ENCODE data around the gene PAPOLA. TPM values are rescaled to one million over a fixed set of nuclear protein-coding genes. Genes with fewer than 3 reads are reported as not detected.
"Not testable (repeated sequence)": the region's sequence is repeated elsewhere in the genome, so short reads cannot be mapped to it uniquely, and the experiment has no call there.

PAPOLA gene
- total RNA-seq, 1 donor from 2014 or later = 132 TPM

GRCh38 chr14:96497087-96497486 lies 5.1 kb upstream of the PAPOLA start:
- DNase-seq = no peak
- no peak for ATAC-seq (ENCODE audit: poor library complexity)
- intact Hi-C loops (cut with DNase I) = no loop called here

- intact Hi-C loops (cut with DNase I) = no loop called here
- ATAC-seq (ENCODE audit: poor library complexity) = no peak
These were observed 4.6 kb upstream of the PAPOLA start for GRCh38 chr14:96497586-96497985.

GRCh38 chr14:96501217-96501739 lies 904 bp upstream of the PAPOLA start:
- intact Hi-C loops (cut with DNase I) = no loop called here
- ATAC-seq (ENCODE audit: poor library complexity) (no peak), DNase-seq (no peak)

More at GRCh38 chr14:96497586-96497985, 4.6 kb upstream of the PAPOLA start:
- no peak for DNase-seq

- intact Hi-C loops (cut with DNase I) = no loop called here
- ATAC-seq (ENCODE audit: poor library complexity) = peak; percentile 56
- peak; percentile 77 for DNase-seq
These were observed 581 bp downstream of the PAPOLA start for GRCh38 chr14:96502621-96503305.

- DNase-seq = no peak
- ATAC-seq (ENCODE audit: poor library complexity) = no peak
- intact Hi-C loops (cut with DNase I) = no loop called here
These were observed 1.1 kb downstream of the PAPOLA start for GRCh38 chr14:96503306-96503679.

- intact Hi-C loops (cut with DNase I); DNase-seq; ATAC-seq (ENCODE audit: poor library complexity): not testable (repeated sequence)
These were observed 2.2 kb downstream of the PAPOLA start for GRCh38 chr14:96504353-96504752.

GRCh38 chr14:96507723-96508122 lies 5.5 kb downstream of the PAPOLA start:
- no peak for DNase-seq
- no peak for ATAC-seq (ENCODE audit: poor library complexity)
- intact Hi-C loops (cut with DNase I) = no loop called here

- no peak for DNase-seq
- ATAC-seq (ENCODE audit: poor library complexity) = peak; percentile 7
- intact Hi-C loops (cut with DNase I) = no loop called here
These were observed 6.7 kb downstream of the PAPOLA start for GRCh38 chr14:96508900-96509299.

- ATAC-seq (ENCODE audit: poor library complexity) (no peak), DNase-seq (no peak)
- intact Hi-C loops (cut with DNase I) = no loop called here
These were observed 7.4 kb downstream of the PAPOLA start for GRCh38 chr14:96509457-96510090.

GRCh38 chr14:96511146-96511545 lies 9.0 kb downstream of the PAPOLA start:
- ATAC-seq (ENCODE audit: poor library complexity) (no peak), DNase-seq (no peak)
- intact Hi-C loops (cut with DNase I) = no loop called here

GRCh38 chr14:96511667-96512066 lies 9.5 kb downstream of the PAPOLA start:
- intact Hi-C loops (cut with DNase I) = no loop called here
- ATAC-seq (ENCODE audit: poor library complexity) (no peak), DNase-seq (no peak)

- ATAC-seq (ENCODE audit: poor library complexity) = no peak
- no peak for DNase-seq
- intact Hi-C loops (cut with DNase I) = no loop called here
These were observed 9.9 kb downstream of the PAPOLA start for GRCh38 chr14:96512122-96512521.

GRCh38 chr14:96512602-96513397 lies 10.6 kb downstream of the PAPOLA start:
- no peak for ATAC-seq (ENCODE audit: poor library complexity)
- intact Hi-C loops (cut with DNase I) = no loop called here

GRCh38 chr14:96514694-96515093 lies 12.5 kb downstream of the PAPOLA start:
- intact Hi-C loops (cut with DNase I) = no loop called here
- ATAC-seq (ENCODE audit: poor library complexity) (no peak), DNase-seq (no peak)

More at GRCh38 chr14:96512602-96513397, 10.6 kb downstream of the PAPOLA start:
- no peak for DNase-seq

GRCh38 chr14:96515731-96516130 lies 13.5 kb downstream of the PAPOLA start:
- intact Hi-C loops (cut with DNase I) = no loop called here
- DNase-seq (no peak), ATAC-seq (ENCODE audit: poor library complexity) (no peak)

GRCh38 chr14:96516351-96516750 lies 14.2 kb downstream of the PAPOLA start:
- DNase-seq = no peak
- no peak for ATAC-seq (ENCODE audit: poor library complexity)
- intact Hi-C loops (cut with DNase I) = no loop called here

GRCh38 chr14:96519970-96520369 lies 17.8 kb downstream of the PAPOLA start:
- intact Hi-C loops (cut with DNase I) = no loop called here
- ATAC-seq (ENCODE audit: poor library complexity) (no peak), DNase-seq (no peak)

GRCh38 chr14:96525452-96525851 lies 23.3 kb downstream of the PAPOLA start:
- intact Hi-C loops (cut with DNase I) = no loop called here
- no peak for DNase-seq
- ATAC-seq (ENCODE audit: poor library complexity) = no peak

GRCh38 chr14:96532632-96533031 lies 30.4 kb downstream of the PAPOLA start:
- DNase-seq (no peak), ATAC-seq (ENCODE audit: poor library complexity) (no peak)
- intact Hi-C loops (cut with DNase I) = no loop called here

- DNase-seq (no peak), ATAC-seq (ENCODE audit: poor library complexity) (no peak)
- intact Hi-C loops (cut with DNase I) = no loop called here
These were observed 34.6 kb downstream of the PAPOLA start for GRCh38 chr14:96536807-96537206.

Data from Right ventricle myocardium superior (tissue), 1 donor.